Measurements from ENCODE around the gene PATJ.

Gene PATJ

GRCh38 chr1:61981870-61982660 lies 239.8 kb downstream of the PATJ start:
- DNase-seq (ENCODE audit: low spot score), result no peak
- no peak for TF ChIP-seq CTCF (IDR thresholded peaks at IDR 0.05; ENCODE audit: extremely low read depth, missing control alignments)

- TF ChIP-seq CTCF (IDR thresholded peaks at IDR 0.05; ENCODE audit: extremely low read depth, missing control alignments), result no peak
Measured at GRCh38 chr1:61983236-61983635, 241.0 kb downstream of the PATJ start.

DNA sequence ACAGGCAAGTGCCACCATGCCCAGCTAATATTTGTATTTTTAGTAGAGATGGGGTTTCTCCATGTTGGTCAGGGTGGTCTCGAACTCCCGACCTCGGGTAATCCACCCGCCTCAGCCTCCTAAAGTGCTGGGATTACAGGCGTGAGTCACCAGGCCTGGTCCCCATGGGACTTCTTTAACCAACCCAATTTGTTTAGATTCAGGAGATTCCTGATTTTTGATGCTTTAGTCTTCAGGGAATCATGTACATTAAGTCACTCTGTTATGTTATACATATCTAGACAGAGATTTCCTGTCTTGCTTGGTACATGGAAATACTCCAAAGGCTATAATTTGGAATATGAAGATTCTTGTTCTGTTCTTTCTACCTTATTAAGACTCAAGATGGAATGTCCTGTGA lies 250.0 kb downstream of the PATJ start:
- TF ChIP-seq CTCF (IDR thresholded peaks at IDR 0.05; ENCODE audit: extremely low read depth, missing control alignments), result no peak
- no peak for DNase-seq (ENCODE audit: low spot score)

More at GRCh38 chr1:61983236-61983635, 241.0 kb downstream of the PATJ start:
- no peak for DNase-seq (ENCODE audit: low spot score)

DNA sequence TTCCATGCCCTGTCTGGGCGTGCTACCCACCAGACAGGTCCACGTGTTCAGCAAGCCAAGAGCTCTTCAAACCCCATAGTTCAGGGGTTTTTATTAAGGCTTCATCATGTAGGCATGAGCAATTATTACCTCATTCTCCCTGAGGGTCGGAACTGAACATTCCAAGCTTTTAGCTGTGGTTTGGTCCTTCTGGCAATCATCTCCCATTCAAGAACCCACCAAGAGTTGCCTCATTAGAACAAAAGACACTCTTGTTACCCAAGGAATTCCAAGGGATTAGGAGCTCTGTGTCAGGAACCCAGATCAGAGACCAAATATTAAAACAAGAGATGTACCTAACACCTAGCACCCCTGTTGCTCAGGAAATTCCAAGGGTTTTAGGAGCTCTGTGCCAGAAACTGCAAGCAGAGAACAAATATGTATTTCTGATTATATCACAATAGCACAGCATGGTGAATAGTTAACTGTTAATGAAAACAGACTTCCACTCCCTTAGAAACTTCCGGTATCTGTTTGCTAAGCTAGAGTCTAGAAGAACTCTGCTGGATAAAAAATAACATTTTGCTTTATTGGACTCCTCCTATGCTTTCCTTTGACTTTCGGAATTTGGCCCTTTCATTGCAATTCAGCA lies 251.2 kb downstream of the PATJ start:
- no peak for TF ChIP-seq CTCF (IDR thresholded peaks at IDR 0.05; ENCODE audit: extremely low read depth, missing control alignments)

GRCh38 chr1:61995641-61996040 lies 253.4 kb downstream of the PATJ start:
- TF ChIP-seq CTCF (IDR thresholded peaks at IDR 0.05; ENCODE audit: extremely low read depth, missing control alignments), result no peak
- DNase-seq (ENCODE audit: low spot score), result no peak

More for the DNA sequence above, 251.2 kb downstream of the PATJ start:
- no peak for DNase-seq (ENCODE audit: low spot score)

- DNase-seq (ENCODE audit: low spot score), result no peak
Measured at GRCh38 chr1:61997123-61997522, 254.8 kb downstream of the PATJ start.

More at GRCh38 chr1:61997123-61997522, 254.8 kb downstream of the PATJ start:
- TF ChIP-seq CTCF (IDR thresholded peaks at IDR 0.05; ENCODE audit: extremely low read depth, missing control alignments), result no peak

Measured in GM20000 (cell line).